Uterus (tissue), 4 donors: ENCODE results near the gene PYDC2. TPM values are rescaled to one million over a fixed set of nuclear protein-coding genes. Genes with fewer than 3 reads are reported as not detected.
A peak's percentile ranks its signal among the peaks of the same experiment; 100 is the strongest.

Experiments
- DNase-seq, 2 donors: peaks; one replicate each; pipeline ENCODE4 v3.0.0-alpha.2; 2019 to 2020
- H3K27ac ChIP-seq, 2 donors: fragments of 200-600 bp; sonication (generic); 1 replicate in 1 of 2; 2 replicates in 1 of 2; pipeline ENCODE4 v1.5.1; 2016 to 2018
- H3K27me3 ChIP-seq, 2 donors: fragments of 200-600 bp; sonication (generic); one replicate each; pipeline ENCODE4 v1.5.1; 2018 to 2019; ENCODE audit warnings: control low read depth in 1 of 2
- H3K36me3 ChIP-seq, 2 donors: fragments of 200-600 bp; sonication (generic); one replicate each; pipeline ENCODE4 v1.5.1; 2019; ENCODE audit warnings: control low read depth in 1 of 2
- H3K4me1 ChIP-seq, 2 donors: fragments of 200-600 bp; sonication (generic); one replicate each; pipeline ENCODE4 v1.5.1; 2018 to 2019; ENCODE audit warnings: control low read depth in 1 of 2
- H3K4me3 ChIP-seq, 2 donors: fragments of 200-600 bp; sonication (generic); 1 replicate in 1 of 2; 2 replicates in 1 of 2; pipeline ENCODE4 v1.5.1; 2018 to 2019; ENCODE audit warnings: mild to moderate bottlenecking in 1 of 2
- H3K9me3 ChIP-seq, 2 donors: fragments of 200-600 bp; sonication (generic); one replicate each; pipeline ENCODE4 v1.5.1; 2019; ENCODE audit warnings: control low read depth in 1 of 2
- CTCF ChIP-seq, 4 experiments: fragments of 200-600 bp in 2 of 4; fragments of 450-650 bp in 2 of 4; sonication (generic) in 2 of 4; IDR thresholded peaks; one replicate each; pipeline ENCODE4 v1.5.1; 2016 to 2019; ENCODE audit warnings: antibody characterized with exemption in 4 of 4, mild to moderate bottlenecking in 2 of 4, moderate library complexity in 1 of 4
- POLR2A ChIP-seq, 2 donors: fragments of 450-650 bp; IDR thresholded peaks; one replicate each; pipeline ENCODE4 v1.6.1; 2016; ENCODE audit warnings: antibody characterized with exemption in 2 of 2, mild to moderate bottlenecking in 1 of 2, moderate library complexity in 1 of 2
- intact Hi-C: fragments of 100-400 bp; cut with DNase I; formaldehyde crosslinking; loops from one replicate; pipeline ENCODE4 v1.15.1; 2023; ENCODE audit warnings: low total_unique reads
- small RNA-seq: library from RNA; depleted of rRNA; stranded (forward); fragments of <200 nt; gene quantifications from one replicate; pipeline ENCODE3, GENCODE V24; 2016
- total RNA-seq, 4 donors: library from RNA; depleted of rRNA in 3 of 4; stranded (reverse); fragments of >200 nt in 3 of 4; gene quantifications; one replicate each; pipeline versions ENCODE4 v1.1.0 to v1.2.4, GENCODE V29; 2014 to 2023
- donor health status: DM: yes; HTN: yes; CAD: no.

PYDC2 gene
- total RNA-seq, 4 donors from 2014 or later: not detected

- H3K9me3 ChIP-seq: no peaks in the 10 kb centered on the region
- no peak for TF ChIP-seq CTCF (IDR thresholded peaks at IDR 0.05)
- TF ChIP-seq POLR2A (IDR thresholded peaks at IDR 0.05): no peak
- H3K27me3 ChIP-seq: no peaks in the 10 kb centered on the region
- no peaks in the 10 kb centered on the region for H3K36me3 ChIP-seq
- DNase-seq: peak; percentile 14 to 23
- H3K4me3 ChIP-seq: no peak overlapping the region
- no peak overlapping the region for H3K27ac ChIP-seq
- no peaks in the 10 kb centered on the region for H3K4me1 ChIP-seq
- intact Hi-C loops: no loop called here
Observed at GRCh38 chr3:191499307-191500080, 38.5 kb downstream of the PYDC2 start.

- no peaks in the 10 kb centered on the region for H3K27me3 ChIP-seq
- TF ChIP-seq POLR2A (IDR thresholded peaks at IDR 0.05): no peak
- no peak for TF ChIP-seq CTCF (IDR thresholded peaks at IDR 0.05)
- no peak overlapping the region for H3K4me3 ChIP-seq
- H3K36me3 ChIP-seq: no peaks in the 10 kb centered on the region
- no peak for DNase-seq
- H3K4me1 ChIP-seq: no peaks in the 10 kb centered on the region
- no peaks in the 10 kb centered on the region for H3K9me3 ChIP-seq
- intact Hi-C loops: no loop called here
- H3K27ac ChIP-seq: no peak overlapping the region
Observed at GRCh38 chr3:191500892-191501291, 39.9 kb downstream of the PYDC2 start.

- Histone ChIP-seq H3K27me3 (no peaks in the 10 kb centered on the region), H3K36me3 (no peaks in the 10 kb centered on the region), H3K9me3 (no peaks in the 10 kb centered on the region), H3K4me1 (no peaks in the 10 kb centered on the region), H3K27ac (no peak overlapping the region), H3K4me3 (no peak overlapping the region)
- TF ChIP-seq CTCF (IDR thresholded peaks at IDR 0.05) (no peak), POLR2A (IDR thresholded peaks at IDR 0.05) (no peak)
- no peak for DNase-seq
- intact Hi-C loops: no loop called here
Observed at GRCh38 chr3:191502583-191502982, 41.6 kb downstream of the PYDC2 start.

- Histone ChIP-seq H3K4me3 (no peak overlapping the region), H3K4me1 (no peaks in the 10 kb centered on the region), H3K36me3 (no peaks in the 10 kb centered on the region), H3K27ac (no peak overlapping the region), H3K9me3 (no peaks in the 10 kb centered on the region), H3K27me3 (no peaks in the 10 kb centered on the region)
- intact Hi-C loops: no loop called here
- TF ChIP-seq POLR2A (IDR thresholded peaks at IDR 0.05) (no peak), CTCF (IDR thresholded peaks at IDR 0.05) (no peak)
- no peak for DNase-seq
Observed at GRCh38 chr3:191509078-191509477, 48.1 kb downstream of the PYDC2 start.

Small RNAs within 50 kb of the gene (small RNA-seq; reads per million reads assigned to genes)
- gene PYDC2: not detected

Other genes with a start within 250 kb of the PYDC2 start
- 100 to 1,000 TPM in 2 of 4 donors, 10 to 100 TPM in 2; 68.4 to 342 (median 96.1) TPM for gene CCDC50, start 131.8 kb upstream of the PYDC2 start, total RNA-seq
- gene UTS2B, start 130.6 kb upstream of the PYDC2 start, total RNA-seq: under 1 TPM in 1 of 4 donors, not detected in 3; 0.76 TPM